DOHH2 (cell line): ENCODE data around the gene POLA1.

Experiments used
- EZH2phosphoT487 ChIP-seq: fragments of 200-600 bp; sonication (generic); IDR thresholded peaks from 2 replicates; pipeline ENCODE4 v1.6.1; 2017; ENCODE audit warnings: borderline replicate concordance, mild to moderate bottlenecking, antibody characterized with exemption, low read length, moderate library complexity, mixed read lengths
- TF ChIP-seq, protein P1 (sequence below): fragments of 200-600 bp; sonication (generic); IDR thresholded peaks from one replicate; pipeline ENCODE4 v1.5.1; 2014; ENCODE audit warnings: antibody characterized with exemption, mild to moderate bottlenecking, low read depth, low read length; ENCODE audit not compliant: poor library complexity, severe bottlenecking

- TF ChIP-seq, protein P1, sequence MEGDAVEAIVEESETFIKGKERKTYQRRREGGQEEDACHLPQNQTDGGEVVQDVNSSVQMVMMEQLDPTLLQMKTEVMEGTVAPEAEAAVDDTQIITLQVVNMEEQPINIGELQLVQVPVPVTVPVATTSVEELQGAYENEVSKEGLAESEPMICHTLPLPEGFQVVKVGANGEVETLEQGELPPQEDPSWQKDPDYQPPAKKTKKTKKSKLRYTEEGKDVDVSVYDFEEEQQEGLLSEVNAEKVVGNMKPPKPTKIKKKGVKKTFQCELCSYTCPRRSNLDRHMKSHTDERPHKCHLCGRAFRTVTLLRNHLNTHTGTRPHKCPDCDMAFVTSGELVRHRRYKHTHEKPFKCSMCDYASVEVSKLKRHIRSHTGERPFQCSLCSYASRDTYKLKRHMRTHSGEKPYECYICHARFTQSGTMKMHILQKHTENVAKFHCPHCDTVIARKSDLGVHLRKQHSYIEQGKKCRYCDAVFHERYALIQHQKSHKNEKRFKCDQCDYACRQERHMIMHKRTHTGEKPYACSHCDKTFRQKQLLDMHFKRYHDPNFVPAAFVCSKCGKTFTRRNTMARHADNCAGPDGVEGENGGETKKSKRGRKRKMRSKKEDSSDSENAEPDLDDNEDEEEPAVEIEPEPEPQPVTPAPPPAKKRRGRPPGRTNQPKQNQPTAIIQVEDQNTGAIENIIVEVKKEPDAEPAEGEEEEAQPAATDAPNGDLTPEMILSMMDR: no peak
- no peak for TF ChIP-seq EZH2phosphoT487
These were observed 96.4 kb downstream of the POLA1 start for GRCh38 chrX:24790166-24790565.
